H1 (cell line): Measurements from ENCODE around the gene PPP2R2C. TPM values are rescaled to one million over a fixed set of nuclear protein-coding genes. Genes with fewer than 3 reads are reported as not detected.

ENCODE experiments used
- CTCF ChIA-PET: fragments of 300-600 bp; sonication (Branson Sonifier 250); formaldehyde crosslinking; loops from one replicate; lab custom pipeline; 2021; ENCODE audit not compliant: partially characterized antibody; lab: Charles Lee
- POLR2A ChIA-PET: fragments of 300-600 bp; sonication (Branson Sonifier 250); formaldehyde crosslinking; loops from one replicate; lab custom pipeline; 2021; ENCODE audit warnings: inconsistent platforms; ENCODE audit not compliant: partially characterized antibody; lab: Charles Lee
- DNase-seq, 2 experiments: peaks; one replicate each; pipeline versions ENCODE4 v3.0.0 to v3.0.0-alpha.2; 2010 to 2022; ENCODE audit warnings: low spot score in 2 of 2, low read depth in 1 of 2, mixed read lengths in 1 of 2
- FAIRE-seq: peaks from 2 replicates; lab custom pipeline; 2011; peaks lifted over from hg19 to GRCh38; lab: Jason Lieb, UNC
- H2AFZ ChIP-seq: 2 replicates; pipeline ENCODE4 v1.8.1; 2012; ENCODE audit warnings: low read length, inconsistent platforms
- H2AK5ac ChIP-seq: 2 replicates; pipeline ENCODE4 v1.6.1; 2013; ENCODE audit warnings: low read depth, low read length
- H2BK120ac ChIP-seq: replicated peaks from 2 replicates; pipeline ENCODE3; 2013; ENCODE audit warnings: low read depth, low read length, inconsistent platforms
- H2BK12ac ChIP-seq: 2 replicates; pipeline ENCODE4 v1.6.1; 2013; ENCODE audit warnings: low read depth, low read length
- H2BK15ac ChIP-seq: 2 replicates; pipeline ENCODE4 v1.6.1; 2013; ENCODE audit warnings: low read length
- H2BK20ac ChIP-seq: 2 replicates; pipeline ENCODE4 v1.6.1; 2013; ENCODE audit warnings: low read length
- H2BK5ac ChIP-seq: 2 replicates; pipeline ENCODE4 v1.6.1; 2013; ENCODE audit warnings: low read depth, low read length
- H3K14ac ChIP-seq: 2 replicates; pipeline ENCODE4 v1.6.1; 2013; ENCODE audit warnings: inconsistent platforms; ENCODE audit not compliant: insufficient read length
- H3K18ac ChIP-seq: 2 replicates; pipeline ENCODE4 v1.6.1; 2013; ENCODE audit warnings: low read length; ENCODE audit errors: extremely low read depth
- H3K23ac ChIP-seq: 2 replicates; pipeline ENCODE4 v1.6.1; 2013; ENCODE audit warnings: inconsistent platforms; ENCODE audit not compliant: insufficient read length
- H3K23me2 ChIP-seq: 2 replicates; pipeline ENCODE4 v1.6.1; 2013; ENCODE audit warnings: low read depth, low read length
- H3K27ac ChIP-seq: 2 replicates; pipeline ENCODE4 v1.6.1; 2011; ENCODE audit warnings: low read depth, low read length, inconsistent platforms
- H3K27me3 ChIP-seq, 4 experiments: replicated peaks in 1 of 4; 1 replicate in 1 of 4; 2 replicates in 3 of 4; pipeline versions ENCODE4 v1.6.1 to v1.8.1; 2011 to 2013; ENCODE audit warnings: low read length in 3 of 4, mild to moderate bottlenecking in 3 of 4, inconsistent platforms in 2 of 4, mixed read lengths in 2 of 4, moderate library complexity in 1 of 4; ENCODE audit not compliant: control insufficient read depth in 3 of 4, insufficient read depth in 3 of 4; ENCODE audit errors: extremely low read depth in 1 of 4
- H3K36me3 ChIP-seq, 4 experiments: 2 replicates each; pipeline versions ENCODE4 v1.6.1 to v1.8.1; 2011 to 2013; ENCODE audit warnings: mild to moderate bottlenecking in 4 of 4, low read length in 3 of 4, moderate library complexity in 2 of 4, control low read depth in 1 of 4, inconsistent platforms in 1 of 4; ENCODE audit not compliant: insufficient read depth in 4 of 4, control insufficient read depth in 2 of 4
- H3K4ac ChIP-seq: replicated peaks from 2 replicates; pipeline ENCODE3; 2013; ENCODE audit warnings: low read length, low read depth, mixed read lengths, inconsistent platforms; ENCODE audit not compliant: insufficient read length
- H3K4me1 ChIP-seq, 4 experiments: replicated peaks in 1 of 4; 1 replicate in 1 of 4; 2 replicates in 3 of 4; pipeline versions ENCODE4 v1.6.1 to v1.8.1; 2011 to 2013; ENCODE audit warnings: low read length in 3 of 4, inconsistent platforms in 2 of 4, mixed read lengths in 1 of 4; ENCODE audit not compliant: insufficient read depth in 4 of 4, control insufficient read depth in 3 of 4
- H3K4me2 ChIP-seq, 2 experiments: 2 replicates each; pipeline versions ENCODE4 v1.6.1 to v1.8.1; 2011 to 2013; ENCODE audit warnings: low read depth in 2 of 2, low read length in 2 of 2, control low read depth in 1 of 2, inconsistent platforms in 1 of 2, mild to moderate bottlenecking in 1 of 2; ENCODE audit not compliant: insufficient read depth in 1 of 2
- H3K4me3 ChIP-seq, 4 experiments: fragments of 200-600, 300-600 bp in 1 of 4; sonication (generic), shearing (Covaris generic), sonication (Bioruptor Twin) in 1 of 4; 2 replicates each; pipeline versions ENCODE4 v1.5.1 to v1.8.1; 2011 to 2016; ENCODE audit warnings: low read length in 4 of 4, low read depth in 3 of 4, control low read depth in 2 of 4, inconsistent platforms in 2 of 4, mild to moderate bottlenecking in 2 of 4, mixed read lengths in 1 of 4, moderate library complexity in 1 of 4; ENCODE audit not compliant: insufficient read depth in 2 of 4; ENCODE audit errors: extremely low read depth in 1 of 4
- H3K56ac ChIP-seq: replicated peaks from 2 replicates; pipeline ENCODE3; 2013; ENCODE audit warnings: low read depth, mild to moderate bottlenecking, mixed read lengths, low read length, inconsistent platforms; ENCODE audit not compliant: insufficient read length
- H3K79me1 ChIP-seq: 2 replicates; pipeline ENCODE4 v1.6.1; 2013; ENCODE audit warnings: low read depth, low read length, control low read depth
- H3K79me2 ChIP-seq, 2 experiments: 2 replicates each; pipeline versions ENCODE4 v1.6.1 to v1.8.1; 2012 to 2013; ENCODE audit warnings: low read length in 2 of 2, mild to moderate bottlenecking in 2 of 2, inconsistent platforms in 1 of 2; ENCODE audit not compliant: insufficient read depth in 2 of 2, control insufficient read depth in 1 of 2
- H3K9ac ChIP-seq, 4 experiments: replicated peaks in 1 of 4; 1 replicate in 1 of 4; 2 replicates in 3 of 4; pipeline versions ENCODE4 v1.6.1 to v1.8.1; 2011 to 2013; ENCODE audit warnings: low read depth in 3 of 4, low read length in 3 of 4, control low read depth in 2 of 4, mild to moderate bottlenecking in 2 of 4, moderate library complexity in 2 of 4, inconsistent platforms in 1 of 4; ENCODE audit errors: extremely low read depth in 1 of 4
- H3K9me3 ChIP-seq, 2 experiments: 2 replicates each; pipeline versions ENCODE4 v1.6.1 to v1.8.1; 2012 to 2013; ENCODE audit warnings: mild to moderate bottlenecking in 2 of 2, moderate library complexity in 2 of 2, control low read depth in 1 of 2, inconsistent platforms in 1 of 2, low read depth in 1 of 2, low read length in 1 of 2, mixed read lengths in 1 of 2; ENCODE audit not compliant: insufficient read depth in 2 of 2
- H4K20me1 ChIP-seq, 2 experiments: replicated peaks in 1 of 2; 2 replicates each; pipeline versions ENCODE3 to v1.8.1; 2011 to 2013; ENCODE audit warnings: inconsistent platforms in 2 of 2, low read length in 2 of 2, mild to moderate bottlenecking in 1 of 2; ENCODE audit not compliant: insufficient read depth in 2 of 2, control insufficient read depth in 1 of 2
- H4K5ac ChIP-seq: 2 replicates; pipeline ENCODE4 v1.6.1; 2013; ENCODE audit warnings: low read length, low read depth, mixed read lengths, inconsistent platforms; ENCODE audit not compliant: insufficient read length
- H4K8ac ChIP-seq: 2 replicates; pipeline ENCODE4 v1.8.0; 2013; ENCODE audit warnings: mild to moderate bottlenecking, moderate library complexity, low read length, inconsistent platforms; ENCODE audit not compliant: insufficient read depth; ENCODE audit errors: extremely low read depth
- H4K91ac ChIP-seq: replicated peaks from 2 replicates; pipeline ENCODE3; 2013; ENCODE audit warnings: low read length, mixed read lengths, inconsistent platforms; ENCODE audit not compliant: insufficient read length
- ATF2 ChIP-seq: IDR thresholded peaks from 2 replicates; pipeline ENCODE4 v1.6.1; 2012; ENCODE audit warnings: low read length, inconsistent platforms
- BCL11A ChIP-seq, 2 experiments: IDR thresholded peaks; one replicate each; pipeline ENCODE4 v1.6.1; 2011; ENCODE audit warnings: low read depth in 2 of 2, low read length in 2 of 2, mild to moderate bottlenecking in 2 of 2
- CHD1 ChIP-seq: IDR thresholded peaks from 2 replicates; pipeline ENCODE4 v1.6.1; 2012; ENCODE audit warnings: low read depth, low read length, improper control_type of control experiment
- EZH2 ChIP-seq: fragments of 200-600 bp; sonication (generic); IDR thresholded peaks from 2 replicates; pipeline ENCODE4 v1.7.1; 2012; ENCODE audit warnings: low read depth, mild to moderate bottlenecking, moderate library complexity, low read length, inconsistent platforms; ENCODE audit not compliant: severe bottlenecking
- MAX ChIP-seq: IDR thresholded peaks from 2 replicates; pipeline ENCODE4 v1.6.1; 2012; ENCODE audit warnings: inconsistent platforms
- PHF8 ChIP-seq: fragments of 200-600 bp; sonication (generic); conservative IDR thresholded peaks from 2 replicates; pipeline ENCODE4 v1.7.1; 2012; ENCODE audit warnings: low read depth, mild to moderate bottlenecking, inconsistent platforms, low read length, moderate library complexity
- RBBP5 ChIP-seq: IDR thresholded peaks from 2 replicates; pipeline ENCODE4 v1.7.1; 2012; ENCODE audit warnings: low read depth, mild to moderate bottlenecking, inconsistent platforms, low read length, moderate library complexity, borderline replicate concordance
- RXRA ChIP-seq: IDR thresholded peaks from 2 replicates; pipeline ENCODE4 v1.6.1; 2011; ENCODE audit warnings: low read depth, mild to moderate bottlenecking, low read length, moderate library complexity; ENCODE audit not compliant: insufficient read depth
- YY1 ChIP-seq: IDR thresholded peaks from 2 replicates; pipeline ENCODE4 v1.6.1; 2011; ENCODE audit warnings: low read depth, mild to moderate bottlenecking, low read length
- whole genome bisulfite sequencing, 2 experiments: shearing (Covaris generic) in 1 of 2; methylation state at CpG; one replicate each; pipeline versions ENCODE4 v1.1.6 to v1.1.7; 2013 to 2015; ENCODE audit warnings: low lambda C conversion rate in 2 of 2, mixed read lengths in 2 of 2, inconsistent platforms in 1 of 2, low coverage in 1 of 2, missing lambda C conversion rate in 1 of 2; ENCODE audit not compliant: insufficient replicate concordance in 2 of 2, insufficient coverage in 1 of 2, insufficient read length in 1 of 2; ENCODE audit errors: extremely low coverage in 1 of 2, missing lambda C conversion rate in 1 of 2; 5-methylcytosine and 5-hydroxymethylcytosine counted together
- polyA plus RNA-seq, 7 experiments: library from polyadenylated mRNA; depleted of rRNA in 3 of 7; stranded (reverse) in 5 of 7; unstranded in 2 of 7; fragments of >200 nt in 5 of 7; fragments of 200-250 nt in 2 of 7; gene quantifications; 1 replicate in 5 of 7; 2 replicates in 1 of 7; 4 replicates in 1 of 7; pipeline versions ENCODE4 v1.2.1 to v1.2.3, GENCODE V29; 2011 to 2013; ENCODE audit warnings: missing spikeins in 2 of 7, mixed read lengths in 2 of 7
- total RNA-seq: library from RNA; stranded (reverse); fragmentation: NEBNext Ultra II Directional; extraction: Animal tissue kit (Norgen Biotek cat#: 25700); gene quantifications from 2 replicates; pipeline ENCODE4 v1.2.1, GENCODE V29; 2021

Gene PPP2R2C
- total and polyA plus RNA-seq, 2 of the 8 experiments (the other 6 are each of a cell fraction or from before 2014, with no cell fraction given), result 6.4 TPM

- Histone ChIP-seq H4K20me1 (no peaks in the 10 kb centered on the region), H2BK15ac (no peak overlapping the region), H3K27ac (no peak overlapping the region), H3K18ac (no peak overlapping the region), H3K79me2 (no peaks in the 10 kb centered on the region), H2BK20ac (no peak overlapping the region), H3K27me3 (no peaks in the 10 kb centered on the region), H3K9ac (no peak overlapping the region), H3K14ac (no peak overlapping the region), H3K36me3 (no peaks in the 10 kb centered on the region), H2AFZ (no peak overlapping the region), H3K79me1 (no peaks in the 10 kb centered on the region), H2BK12ac (no peak overlapping the region), H3K4me1 (no peaks in the 10 kb centered on the region), H3K56ac (no peak overlapping the region), H3K23me2 (no peaks in the 10 kb centered on the region), H4K91ac (no peak overlapping the region), H3K4me2 (no peak overlapping the region), H2AK5ac (no peak overlapping the region), H4K5ac (no peak overlapping the region), H2BK5ac (no peak overlapping the region), H2BK120ac (no peak overlapping the region), H3K4ac (no peak overlapping the region), H3K4me3 (no peak overlapping the region)
- 83% methylated on average over 8 of the region's 8 CpGs; no CpG with 5 or more reads in 1 of the 2 experiments for WGBS, 2 experiments
- DNase-seq, result no peak
- FAIRE-seq, result no peak
- POLR2A ChIA-PET, result no interaction called here
- TF ChIP-seq YY1 (no peak), PHF8 (no peak), RBBP5 (no peak), BCL11A (IDR thresholded peaks at IDR 0.05; ENCODE audit: low read depth in 2 of 2, low read length in 2 of 2) (no peak), MAX (no peak), EZH2 (no peak), RXRA (no peak), CHD1 (no peak), ATF2 (no peak)
- TF ChIP-seq, all 59 proteins: peak for 0
- Histone ChIP-seq H3K9me3 (no peaks in the 10 kb centered on the region), H4K8ac (no peak overlapping the region), H3K23ac (no peak overlapping the region)
- CTCF ChIA-PET, result interaction anchor here (0.7 to 1.0 kb wide), 2 partner anchors 27 to 121 kb away, joined by 3 read pairs; no protein-coding TSS in a partner anchor
Measured at GRCh38 chr4:6453688-6453990, 18.8 kb downstream of the PPP2R2C start.
